GM21367 (cell line): Measurements from ENCODE around the gene UQCRQ.

Experiments used
- ATAC-seq: cut with Tn5 transposase; IDR thresholded peaks from one replicate; pipeline ENCODE4 v1.9.1; 2021; ENCODE audit not compliant: unreplicated experiment

Gene UQCRQ

GRCh38 chr5:132866342-132867045 is at the start of gene UQCRQ, which contains the start of gene GDF9:
Gene UQCRQ (plus strand): TSS chr5:132866642. CDS start chr5:132866882, 240 bp downstream.
Gene GDF9 (minus strand): TSS chr5:132866469. CDS start chr5:132864533, 1,936 bp downstream.
- peak; percentile 97 for ATAC-seq

- no peak for ATAC-seq
Measured at GRCh38 chr5:132817011-132817410, 49.4 kb upstream of the UQCRQ start.

- no peak for ATAC-seq
Measured at GRCh38 chr5:132819468-132819867, 47.0 kb upstream of the UQCRQ start.

- ATAC-seq: peak; percentile 81
Measured at GRCh38 chr5:132820162-132820754, 46.2 kb upstream of the UQCRQ start.

GRCh38 chr5:132821350-132821749 is 45.1 kb upstream of the UQCRQ start:
- no peak for ATAC-seq

GRCh38 chr5:132821791-132822190 is 44.7 kb upstream of the UQCRQ start:
- ATAC-seq: no peak

- ATAC-seq: no peak
Measured at GRCh38 chr5:132822650-132823480, 43.6 kb upstream of the UQCRQ start.

GRCh38 chr5:132823481-132824050 is 42.9 kb upstream of the UQCRQ start:
- no peak for ATAC-seq

GRCh38 chr5:132824426-132824825 is 42.0 kb upstream of the UQCRQ start:
- ATAC-seq: no peak

GRCh38 chr5:132825033-132825833 is 41.2 kb upstream of the UQCRQ start:
- no peak for ATAC-seq

- no peak for ATAC-seq
Measured at GRCh38 chr5:132825834-132826391, 40.5 kb upstream of the UQCRQ start.

GRCh38 chr5:132826424-132827082 is 39.9 kb upstream of the UQCRQ start:
- ATAC-seq: no peak

- no peak for ATAC-seq
Measured at GRCh38 chr5:132827943-132828673, 38.3 kb upstream of the UQCRQ start.

- ATAC-seq: no peak
Measured at GRCh38 chr5:132828846-132829494, 37.5 kb upstream of the UQCRQ start.

- peak; percentile 52 for ATAC-seq
Measured at GRCh38 chr5:132829742-132830435, 36.6 kb upstream of the UQCRQ start.

- ATAC-seq: peak; percentile 61
Measured at GRCh38 chr5:132830436-132831094, 35.9 kb upstream of the UQCRQ start, which contains the start of gene SHROOM1. Gene SHROOM1 (minus strand): TSS chr5:132830647. CDS start chr5:132826140, 4,507 bp downstream.
